ENCODE results near the gene ENO1. TPM values are rescaled to one million over a fixed set of nuclear protein-coding genes. Genes with fewer than 3 reads are reported as not detected.

ENO1 gene
- total RNA-seq, result 100 to 1,000 TPM; 202 to 407 (median 320) TPM

DNA sequence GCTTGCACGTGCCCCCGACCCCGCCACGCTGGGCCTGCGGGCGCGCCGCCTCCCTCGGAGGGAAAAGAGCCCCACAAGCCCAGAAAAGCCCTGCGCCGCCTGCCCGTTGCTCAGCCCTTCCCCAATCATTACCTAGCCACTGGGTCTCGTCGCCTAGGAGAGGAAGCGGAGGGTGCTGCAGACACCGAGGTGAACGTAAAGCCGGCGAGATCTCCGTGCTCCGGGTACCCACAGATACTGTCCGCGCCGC is at the start of gene ENO1:
Gene ENO1 (minus strand): TSS at position 239 of the 250 bp plus-strand sequence. CDS start 3,778 bp downstream, outside the sequence.
- H3K27me3 ChIP-seq, result no peaks in the 10 kb centered on the region
- peaks cover 22 to 58% (median 56%) of the 10 kb centered on the region in 4 donors for H3K4me1 ChIP-seq
- no peak for DNase-seq
- H3K27ac ChIP-seq, result peak within 1 kb of the TSS; percentile 94 to 99 (median 97)
- no peak for TF ChIP-seq EP300 (IDR thresholded peaks at IDR 0.05; ENCODE audit: low read depth)
- TF ChIP-seq POLR2AphosphoS5 (IDR thresholded peaks at IDR 0.05), result peak; percentile 98 to 99 (median 99)
- TF ChIP-seq POLR2A (IDR thresholded peaks at IDR 0.05), result peak; percentile 99
- TF ChIP-seq, protein P1, sequence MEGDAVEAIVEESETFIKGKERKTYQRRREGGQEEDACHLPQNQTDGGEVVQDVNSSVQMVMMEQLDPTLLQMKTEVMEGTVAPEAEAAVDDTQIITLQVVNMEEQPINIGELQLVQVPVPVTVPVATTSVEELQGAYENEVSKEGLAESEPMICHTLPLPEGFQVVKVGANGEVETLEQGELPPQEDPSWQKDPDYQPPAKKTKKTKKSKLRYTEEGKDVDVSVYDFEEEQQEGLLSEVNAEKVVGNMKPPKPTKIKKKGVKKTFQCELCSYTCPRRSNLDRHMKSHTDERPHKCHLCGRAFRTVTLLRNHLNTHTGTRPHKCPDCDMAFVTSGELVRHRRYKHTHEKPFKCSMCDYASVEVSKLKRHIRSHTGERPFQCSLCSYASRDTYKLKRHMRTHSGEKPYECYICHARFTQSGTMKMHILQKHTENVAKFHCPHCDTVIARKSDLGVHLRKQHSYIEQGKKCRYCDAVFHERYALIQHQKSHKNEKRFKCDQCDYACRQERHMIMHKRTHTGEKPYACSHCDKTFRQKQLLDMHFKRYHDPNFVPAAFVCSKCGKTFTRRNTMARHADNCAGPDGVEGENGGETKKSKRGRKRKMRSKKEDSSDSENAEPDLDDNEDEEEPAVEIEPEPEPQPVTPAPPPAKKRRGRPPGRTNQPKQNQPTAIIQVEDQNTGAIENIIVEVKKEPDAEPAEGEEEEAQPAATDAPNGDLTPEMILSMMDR (IDR thresholded peaks at IDR 0.05), result no peak
- WGBS, 2 donors (ENCODE audit: low coverage in 1 of 2), result 0% methylated on average over 9 of the region's 24 CpGs; no CpG with 5 or more reads in 1 of the 2 donors
- in situ Hi-C loops (cut with MboI; ENCODE audit: low pct_ligation_motif_present in 1 of 4, low pct_unique_long_range_greater_than_20kb in 1 of 4, low sequenced_read_pairs in 3 of 4), result no loop called here
- H3K9me3 ChIP-seq, result no peaks in the 10 kb centered on the region
- H3K36me3 ChIP-seq, result peaks cover 0 to under 1% (median 0%) of the 10 kb centered on the region in 4 donors
- intact Hi-C loops (cut with DNase I; ENCODE audit: low total_unique reads), result no loop called here
- H3K4me3 ChIP-seq, result peak within 1 kb of the TSS; percentile 69 to 97 (median 93)

DNA sequence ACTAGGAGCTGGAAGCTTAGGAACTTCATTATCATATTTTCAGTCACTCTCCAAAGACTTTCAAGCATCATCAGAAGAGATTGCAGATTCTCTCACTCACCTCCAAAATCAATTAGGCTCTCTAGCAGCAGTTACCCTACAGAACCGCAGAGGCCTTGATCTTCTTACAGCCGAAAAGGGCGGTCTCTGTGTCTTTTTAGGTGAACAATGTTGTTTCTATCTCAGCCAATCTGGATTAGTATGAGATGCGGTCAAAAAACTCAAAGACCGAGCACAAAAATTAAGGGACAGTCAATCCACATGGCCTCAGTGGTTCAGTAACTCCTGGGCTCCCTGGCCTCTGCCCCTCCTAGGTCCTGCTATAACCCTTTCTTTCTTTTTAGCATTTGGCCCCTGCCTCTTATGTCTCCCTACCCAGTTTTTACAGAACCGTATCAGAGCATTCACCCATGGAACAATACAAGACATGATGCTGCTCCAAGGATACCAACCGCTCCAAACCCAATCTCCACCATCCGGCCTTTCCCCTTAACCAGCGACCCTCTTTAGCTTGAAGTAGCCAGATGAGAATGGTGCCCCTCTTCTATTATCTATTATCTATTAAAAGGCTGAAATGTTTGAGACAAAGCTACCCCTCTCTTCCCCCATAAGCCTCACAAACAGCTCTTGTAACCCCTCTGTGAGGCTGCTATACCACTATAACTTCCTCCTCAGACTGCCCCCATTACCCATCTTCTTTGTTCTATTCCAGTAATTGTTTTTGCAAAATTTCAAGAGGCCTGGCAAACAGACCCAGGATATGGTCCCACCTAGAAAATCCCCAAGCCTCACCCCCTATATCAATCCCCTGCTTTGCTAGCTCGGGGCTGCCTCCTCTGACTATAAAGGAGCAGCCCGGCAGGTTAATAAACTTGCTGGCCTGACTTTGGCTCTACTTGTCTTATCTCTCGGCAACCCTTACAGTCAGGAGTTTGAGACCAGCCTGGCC is 48.5 kb upstream of the ENO1 start:
- H3K9me3 ChIP-seq, result no peaks in the 10 kb centered on the region
- H3K27ac ChIP-seq, result no peak overlapping the region
- H3K4me1 ChIP-seq, result no peaks in the 10 kb centered on the region
- no peaks in the 10 kb centered on the region for H3K36me3 ChIP-seq
- 89 to 96% methylated on average over 8 to 12 of the region's 12 CpGs for WGBS, 2 donors (ENCODE audit: low coverage in 1 of 2)
- H3K27me3 ChIP-seq, result no peaks in the 10 kb centered on the region
- TF ChIP-seq EP300 (IDR thresholded peaks at IDR 0.05; ENCODE audit: low read depth), result no peak
- TF ChIP-seq, protein P1 (IDR thresholded peaks at IDR 0.05), result no peak
- in situ Hi-C loops (cut with MboI; ENCODE audit: low pct_ligation_motif_present in 1 of 4, low pct_unique_long_range_greater_than_20kb in 1 of 4, low sequenced_read_pairs in 3 of 4) (loop anchor here in 2 of 4 donors (10.0 kb wide), 1 partner anchor 58 kb away; no protein-coding TSS in a partner anchor), intact Hi-C loops (cut with DNase I; ENCODE audit: low total_unique reads) (no loop called here)
- DNase-seq, result no peak
- no peak overlapping the region for H3K4me3 ChIP-seq

DNA sequence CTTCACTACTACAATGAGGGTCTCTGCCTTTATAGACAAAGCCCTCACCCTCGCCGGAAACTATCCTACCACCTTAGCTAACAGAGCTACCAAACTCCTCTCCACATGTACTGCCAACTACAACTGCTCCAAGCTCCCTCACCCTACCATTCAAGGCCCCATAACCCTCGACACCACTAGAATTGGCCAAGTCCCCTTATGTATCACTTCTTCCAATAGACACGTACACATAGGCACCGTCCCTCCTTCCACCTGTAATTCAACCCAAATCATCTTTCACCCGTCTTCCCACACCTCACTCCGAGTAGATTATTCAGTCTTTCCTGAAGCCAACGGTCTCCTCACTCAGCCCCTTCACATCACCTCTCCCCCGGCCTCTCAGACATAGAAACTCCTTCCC is 47.5 kb upstream of the ENO1 start:
- Histone ChIP-seq H3K27ac (no peak overlapping the region), H3K9me3 (no peaks in the 10 kb centered on the region), H3K27me3 (no peaks in the 10 kb centered on the region), H3K4me3 (no peak overlapping the region), H3K36me3 (no peaks in the 10 kb centered on the region), H3K4me1 (no peaks in the 10 kb centered on the region)
- 85% methylated on average over 4 to 9 of the region's 9 CpGs for WGBS, 2 donors (ENCODE audit: low coverage in 1 of 2)
- intact Hi-C loops (cut with DNase I; ENCODE audit: low total_unique reads) (no loop called here), in situ Hi-C loops (cut with MboI; ENCODE audit: low pct_ligation_motif_present in 1 of 4, low pct_unique_long_range_greater_than_20kb in 1 of 4, low sequenced_read_pairs in 3 of 4) (loop anchor here in 2 of 4 donors (10.0 kb wide), 1 partner anchor 59 kb away; no protein-coding TSS in a partner anchor)
- DNase-seq, result no peak
- TF ChIP-seq POLR2AphosphoS5 (IDR thresholded peaks at IDR 0.05) (no peak), POLR2A (IDR thresholded peaks at IDR 0.05) (no peak), EP300 (IDR thresholded peaks at IDR 0.05; ENCODE audit: low read depth) (no peak)
- TF ChIP-seq, protein P1 (IDR thresholded peaks at IDR 0.05), result no peak

DNA sequence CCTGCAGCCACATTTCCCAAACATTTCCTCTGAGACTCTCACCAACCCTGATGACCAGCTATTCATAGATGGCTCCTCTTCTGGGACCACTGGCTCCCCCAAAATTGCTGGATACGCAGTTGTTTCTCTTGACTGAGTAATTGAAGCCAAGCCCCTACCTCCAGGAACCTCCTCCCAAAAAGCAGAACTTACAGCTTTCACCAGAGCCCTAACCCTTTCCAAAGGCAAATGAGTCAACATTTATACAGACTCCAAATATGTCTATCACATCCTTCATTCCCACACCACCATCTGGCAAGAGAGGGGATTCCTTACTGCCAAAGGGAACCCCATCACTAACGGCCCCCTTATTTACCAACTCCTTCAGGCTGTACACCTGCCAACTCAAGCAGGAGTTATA is 46.9 kb upstream of the ENO1 start:
- Histone ChIP-seq H3K36me3 (no peaks in the 10 kb centered on the region), H3K4me3 (no peak overlapping the region), H3K27ac (no peak overlapping the region), H3K4me1 (no peaks in the 10 kb centered on the region), H3K27me3 (no peaks in the 10 kb centered on the region), H3K9me3 (no peaks in the 10 kb centered on the region)
- TF ChIP-seq POLR2A (IDR thresholded peaks at IDR 0.05) (no peak), EP300 (IDR thresholded peaks at IDR 0.05; ENCODE audit: low read depth) (no peak), POLR2AphosphoS5 (IDR thresholded peaks at IDR 0.05) (no peak)
- TF ChIP-seq, protein P1 (IDR thresholded peaks at IDR 0.05), result no peak
- 40 to 41% methylated on average over 2 of the region's 2 CpGs for WGBS, 2 donors (ENCODE audit: low coverage in 1 of 2)
- intact Hi-C loops (cut with DNase I; ENCODE audit: low total_unique reads) (no loop called here), in situ Hi-C loops (cut with MboI; ENCODE audit: low pct_ligation_motif_present in 1 of 4, low pct_unique_long_range_greater_than_20kb in 1 of 4, low sequenced_read_pairs in 3 of 4) (loop anchor here in 2 of 4 donors (10.0 kb wide), 1 partner anchor 59 kb away; no protein-coding TSS in a partner anchor)
- DNase-seq, result no peak
